ENCODE measurements around the gene ZC3H14. TPM values are rescaled to one million over a fixed set of nuclear protein-coding genes. Genes with fewer than 3 reads are reported as not detected.

ZC3H14 gene
- polyA plus RNA-seq, 1 of the 3 experiments (the other 2 are of a cell fraction) = 61.5 TPM

GRCh38 chr14:88611878-88612277 lies 49.0 kb downstream of the ZC3H14 start:
- peaks cover 40% of the 10 kb centered on the region for H3F3A ChIP-seq (replicated peaks; ENCODE audit: insufficient read depth)
- H3K4me1 ChIP-seq (ENCODE audit: control insufficient read depth in 1 of 2, insufficient read depth in 2 of 2, low read depth in 1 of 2, low read length in 1 of 2) = peaks cover 11 to 18% of the 10 kb centered on the region in 2 experiments
- TF ChIP-seq CTCF (IDR thresholded peaks at IDR 0.05) (0 out of 2 replicates have a peak, but pooled peaks have one; percentile 16), USF1 (IDR thresholded peaks at IDR 0.05; ENCODE audit: borderline replicate concordance, low read depth) (no peak)
- ChIA-PET POLR2A (no interaction called here), CTCF (no interaction called here)
- H3K4me3 ChIP-seq (ENCODE audit: low read depth in 2 of 2, low read length in 1 of 2) = no peak overlapping the region
- no peaks in the 10 kb centered on the region for H3K27me3 ChIP-seq (ENCODE audit: insufficient read depth)
- peak overlapping the region in 1 of 2 experiments; percentile 74; a peak in 3 of 4 replicates for H3K27ac ChIP-seq (ENCODE audit: low read depth in 2 of 2, low read length in 1 of 2)
- WGBS (ENCODE audit: low lambda C conversion rate) = 18% methylated on average over 1 of the region's 1 CpG
- H4K20me1 ChIP-seq (ENCODE audit: insufficient read depth) = no peaks in the 10 kb centered on the region; the same call in 1 of the 2 replicates
- peaks cover 75 to 94% of the 10 kb centered on the region in 2 experiments for H3K36me3 ChIP-seq (replicated peaks in 1 of 2; ENCODE audit: control insufficient read depth in 1 of 2, insufficient read depth in 2 of 2, low read length in 1 of 2)
- H3K79me2 ChIP-seq (ENCODE audit: insufficient read depth) = no peaks in the 10 kb centered on the region
- peak; percentile 10 for DNase-seq
- H2AFZ ChIP-seq (ENCODE audit: low read depth) = no peak overlapping the region
- H3K9me3 ChIP-seq = no peaks in the 10 kb centered on the region
- no peaks in the 10 kb centered on the region for H3K9me2 ChIP-seq
- no peak overlapping the region for H3K9ac ChIP-seq
- H3K4me2 ChIP-seq = no peak overlapping the region

- 83% methylated on average over 4 of the region's 4 CpGs for WGBS (ENCODE audit: low lambda C conversion rate)
- Histone ChIP-seq H3K9ac (no peak overlapping the region), H3F3A (replicated peaks; ENCODE audit: insufficient read depth) (peaks cover 40% of the 10 kb centered on the region), H3K4me2 (no peak overlapping the region; the same call in 1 of the 2 replicates), H3K27ac (ENCODE audit: low read depth in 2 of 2, low read length in 1 of 2) (peak overlapping the region; percentile 28 to 74), H2AFZ (ENCODE audit: low read depth) (no peak overlapping the region), H3K4me3 (ENCODE audit: low read depth in 2 of 2, low read length in 1 of 2) (no peak overlapping the region), H3K9me2 (no peaks in the 10 kb centered on the region), H3K9me3 (no peaks in the 10 kb centered on the region), H3K27me3 (ENCODE audit: insufficient read depth) (no peaks in the 10 kb centered on the region), H3K79me2 (ENCODE audit: insufficient read depth) (no peaks in the 10 kb centered on the region), H3K36me3 (replicated peaks in 1 of 2; ENCODE audit: control insufficient read depth in 1 of 2, insufficient read depth in 2 of 2, low read length in 1 of 2) (peaks cover 81 to 86% of the 10 kb centered on the region in 2 experiments), H4K20me1 (ENCODE audit: insufficient read depth) (no peaks in the 10 kb centered on the region; the same call in 1 of the 2 replicates), H3K4me1 (ENCODE audit: control insufficient read depth in 1 of 2, insufficient read depth in 2 of 2, low read depth in 1 of 2, low read length in 1 of 2) (peaks cover 9 to 18% of the 10 kb centered on the region in 2 experiments)
- ChIA-PET CTCF (interaction anchor here (0.7 to 1.3 kb wide), 3 partner anchors 8 to 31 kb away, joined by 3 read pairs; no protein-coding TSS in a partner anchor), POLR2A (no interaction called here)
- no peak for DNase-seq
- TF ChIP-seq USF1 (IDR thresholded peaks at IDR 0.05; ENCODE audit: borderline replicate concordance, low read depth) (no peak), ZBTB33 (IDR thresholded peaks at IDR 0.05; ENCODE audit: borderline replicate concordance, low read depth) (no peak), GATA2 (CRISPR knock-in tag; IDR thresholded peaks at IDR 0.05) (no peak), CTCF (IDR thresholded peaks at IDR 0.05) (no peak), MEF2A (IDR thresholded peaks at IDR 0.05; ENCODE audit: borderline replicate concordance, low read depth) (no peak), NRF1 (IDR thresholded peaks at IDR 0.05; ENCODE audit: low read depth, low read length) (no peak), TCF12 (IDR thresholded peaks at IDR 0.05) (no peak), FOXJ3 (CRISPR knock-in tag; IDR thresholded peaks at IDR 0.05) (no peak), FOSL2 (IDR thresholded peaks at IDR 0.05; ENCODE audit: borderline replicate concordance, low read depth) (no peak), RCOR1 (IDR thresholded peaks at IDR 0.05; ENCODE audit: low read length) (no peak), CHD2 (IDR thresholded peaks at IDR 0.05; ENCODE audit: low read length, partially characterized antibody) (no peak), NFIC (IDR thresholded peaks at IDR 0.05; ENCODE audit: borderline replicate concordance) (no peak), TAF1 (IDR thresholded peaks at IDR 0.05; ENCODE audit: borderline replicate concordance, low read depth, low read length) (no peak), MXI1 (IDR thresholded peaks at IDR 0.05; ENCODE audit: low read depth, low read length) (no peak), EZH2phosphoT487 (IDR thresholded peaks at IDR 0.05; ENCODE audit: borderline replicate concordance, low read depth) (no peak), TEAD4 (IDR thresholded peaks at IDR 0.05; ENCODE audit: borderline replicate concordance, insufficient read depth) (no peak), YY1 (IDR thresholded peaks at IDR 0.05; ENCODE audit: low read depth) (no peak), EP300 (IDR thresholded peaks at IDR 0.05; ENCODE audit: borderline replicate concordance in 1 of 2, low read depth in 1 of 2, low read length in 1 of 2) (no peak)
Observed at GRCh38 chr14:88612981-88613380, 50.1 kb downstream of the ZC3H14 start.

All from SK-N-SH (cell line).